Liver (tissue), 9 donors: ENCODE data around the gene ANKRD45. TPM values are rescaled to one million over a fixed set of nuclear protein-coding genes. Genes with fewer than 3 reads are reported as not detected.
A peak's percentile ranks its signal among the peaks of the same experiment; 100 is the strongest.

Source experiments
- DNase-seq: peaks from one replicate; pipeline ENCODE4 v3.0.0-alpha.2; 2017; ENCODE audit warnings: low spot score
- H3K27ac ChIP-seq, 2 donors: one replicate each; pipeline ENCODE4 v1.7.0; 2013; ENCODE audit warnings: inconsistent platforms in 2 of 2, low read length in 2 of 2, control low read depth in 1 of 2, low read depth in 1 of 2, mild to moderate bottlenecking in 1 of 2
- H3K27me3 ChIP-seq, 4 donors: one replicate each; pipeline versions ENCODE4 v1.6.1 to v1.7.0; 2013; ENCODE audit warnings: low read length in 3 of 4, inconsistent platforms in 1 of 4, mild to moderate bottlenecking in 1 of 4, moderate library complexity in 1 of 4; ENCODE audit not compliant: control insufficient read depth in 4 of 4, insufficient read depth in 4 of 4
- H3K36me3 ChIP-seq, 4 donors: one replicate each; pipeline versions ENCODE4 v1.6.1 to v1.7.0; 2013; ENCODE audit warnings: low read length in 3 of 4, mild to moderate bottlenecking in 3 of 4, low read depth in 1 of 4, moderate library complexity in 1 of 4; ENCODE audit not compliant: control insufficient read depth in 4 of 4, insufficient read depth in 3 of 4
- H3K4me1 ChIP-seq, 4 donors: one replicate each; pipeline versions ENCODE4 v1.6.1 to v1.7.0; 2013; ENCODE audit warnings: low read length in 3 of 4, mild to moderate bottlenecking in 3 of 4, moderate library complexity in 1 of 4; ENCODE audit not compliant: control insufficient read depth in 4 of 4, insufficient read depth in 4 of 4
- H3K4me3 ChIP-seq, 3 donors: one replicate each; pipeline versions ENCODE4 v1.6.1 to v1.7.0; 2013; ENCODE audit warnings: low read length in 3 of 3, control low read depth in 1 of 3, low read depth in 1 of 3, mild to moderate bottlenecking in 1 of 3
- H3K9ac ChIP-seq, 2 donors: one replicate each; pipeline ENCODE4 v1.7.0; 2013; ENCODE audit warnings: low read length in 2 of 2, mild to moderate bottlenecking in 2 of 2, moderate library complexity in 2 of 2, control low read depth in 1 of 2, low read depth in 1 of 2
- H3K9me3 ChIP-seq, 4 donors: one replicate each; pipeline versions ENCODE4 v1.6.1 to v1.7.0; 2013; ENCODE audit warnings: low read length in 3 of 4; ENCODE audit not compliant: control insufficient read depth in 4 of 4
- ATF3 ChIP-seq: IDR thresholded peaks from 2 replicates; pipeline ENCODE4 v1.6.1; 2016; ENCODE audit warnings: antibody characterized with exemption
- CTCF ChIP-seq: fragments of 150-350 bp; IDR thresholded peaks from 2 replicates; pipeline ENCODE4 v1.5.1; 2017; ENCODE audit warnings: improper control_type of control experiment, low read depth, low read length; ENCODE audit not compliant: missing input control
- EGR1 ChIP-seq, 2 donors: IDR thresholded peaks; 2 replicates each; pipeline ENCODE4 v1.6.1; 2016 to 2018; ENCODE audit warnings: antibody characterized with exemption in 2 of 2, low read depth in 2 of 2
- FOXA1 ChIP-seq: IDR thresholded peaks from 2 replicates; pipeline ENCODE4 v1.6.1; 2016; ENCODE audit warnings: antibody characterized with exemption
- FOXA2 ChIP-seq: IDR thresholded peaks from 2 replicates; pipeline ENCODE4 v1.6.1; 2016; ENCODE audit warnings: antibody characterized with exemption
- HNF4A ChIP-seq, 2 donors: conservative IDR thresholded peaks; 2 replicates each; pipeline ENCODE4 v1.6.1; 2016; ENCODE audit warnings: antibody characterized with exemption in 2 of 2, mild to moderate bottlenecking in 2 of 2
- HNF4G ChIP-seq: IDR thresholded peaks from 2 replicates; pipeline ENCODE4 v1.6.1; 2016; ENCODE audit warnings: antibody characterized with exemption
- JUND ChIP-seq, 2 donors: IDR thresholded peaks; 2 replicates each; pipeline ENCODE4 v1.6.1; 2016; ENCODE audit warnings: antibody characterized with exemption in 2 of 2
- MAX ChIP-seq: IDR thresholded peaks from 2 replicates; pipeline ENCODE4 v1.6.1; 2016; ENCODE audit warnings: antibody characterized with exemption
- NR2F2 ChIP-seq: IDR thresholded peaks from 2 replicates; pipeline ENCODE4 v1.6.1; 2016; ENCODE audit warnings: antibody characterized with exemption
- REST ChIP-seq: IDR thresholded peaks from 2 replicates; pipeline ENCODE4 v1.6.1; 2016; ENCODE audit warnings: antibody characterized with exemption, mild to moderate bottlenecking
- RXRA ChIP-seq, 2 donors: IDR thresholded peaks; 2 replicates each; pipeline ENCODE4 v1.6.1; 2017 to 2018; ENCODE audit warnings: antibody characterized with exemption in 2 of 2, mild to moderate bottlenecking in 1 of 2
- SP1 ChIP-seq: IDR thresholded peaks from 2 replicates; pipeline ENCODE4 v1.6.1; 2018; ENCODE audit warnings: antibody characterized with exemption, mild to moderate bottlenecking
- TAF1 ChIP-seq: conservative IDR thresholded peaks from 2 replicates; pipeline ENCODE4 v1.6.1; 2016; ENCODE audit warnings: antibody characterized with exemption, mild to moderate bottlenecking
- YY1 ChIP-seq: IDR thresholded peaks from 2 replicates; pipeline ENCODE4 v1.6.1; 2016; ENCODE audit warnings: antibody characterized with exemption, mild to moderate bottlenecking
- ZBTB33 ChIP-seq: IDR thresholded peaks from 2 replicates; pipeline ENCODE4 v1.6.1; 2016; ENCODE audit warnings: antibody characterized with exemption
- WGBS: extraction: QIAGEN DNeasy Blood & Tissue Kit; methylation state at CpG from one replicate; pipeline ENCODE4 v1.1.7; 2013; 5-methylcytosine and 5-hydroxymethylcytosine counted together
- polyA plus RNA-seq, 2 donors: library from polyadenylated mRNA; stranded (reverse) in 1 of 2; unstranded in 1 of 2; fragments of 200-250 nt in 1 of 2; fragments of >200 nt in 1 of 2; fragmentation: Nextera tagmentation in 1 of 2; extraction: Ambion mirVana in 1 of 2; gene quantifications; one replicate each; pipeline versions ENCODE4 v1.2.1 to v1.2.3, GENCODE V29; 2013 to 2015
- total RNA-seq, 2 donors: library from RNA; depleted of rRNA; stranded (reverse); fragments of >200 nt; gene quantifications; one replicate each; pipeline ENCODE4 v1.2.3, GENCODE V29; 2014
- donor health status: healthy.
- donor health status: healthy.
- donor health status: healthy.
- donor health status: healthy.
- donor health status: healthy.

ANKRD45 gene
- total and polyA plus RNA-seq, 4 donors, result not detected

GRCh38 chr1:173715538-173715844, 45.8 kb upstream of the ANKRD45 start:
- Histone ChIP-seq H3K9ac (peak overlapping the region; percentile 79 to 94), H3K9me3 (no peaks in the 10 kb centered on the region), H3K4me3 (peak overlapping the region; percentile 69 to 90 (median 82)), H3K27ac (peak overlapping the region; percentile 89 to 90), H3K4me1 (peaks cover 5 to 19% (median 14%) of the 10 kb centered on the region in 4 donors), H3K27me3 (peaks cover 0 to 2% (median under 1%) of the 10 kb centered on the region in 4 donors), H3K36me3 (peaks cover 0 to 2% (median 0%) of the 10 kb centered on the region in 4 donors)
- DNase-seq, result no peak
- TF ChIP-seq ZBTB33 (no peak), RXRA (IDR thresholded peaks at IDR 0.05) (no peak), NR2F2 (no peak), JUND (IDR thresholded peaks at IDR 0.05) (no peak), YY1 (no peak), EGR1 (IDR thresholded peaks at IDR 0.05; ENCODE audit: low read depth in 2 of 2) (no peak), REST (no peak), FOXA1 (no peak), HNF4G (no peak), TAF1 (no peak), FOXA2 (no peak), SP1 (no peak), HNF4A (conservative IDR thresholded peaks at IDR 0.05) (no peak), CTCF (no peak), ATF3 (no peak)
- WGBS, result 0% methylated on average over 8 of the region's 8 CpGs

GRCh38 chr1:173714759-173715537, 45.3 kb upstream of the ANKRD45 start, which contains the start of gene KLHL20:
Gene KLHL20 (plus strand): TSS chr1:173714981. CDS start chr1:173716044, 1,063 bp downstream.
- under 1% methylated on average over 43 of the region's 43 CpGs for WGBS
- Histone ChIP-seq H3K36me3 (no peaks in the 10 kb centered on the region), H3K27ac (peak within 1 kb of the TSS; percentile 89 to 90), H3K9me3 (no peaks in the 10 kb centered on the region), H3K4me3 (peak within 1 kb of the TSS; percentile 69 to 90 (median 82)), H3K27me3 (peaks cover 0 to 7% (median 3%) of the 10 kb centered on the region in 4 donors), H3K4me1 (peaks cover 5 to 19% (median 14%) of the 10 kb centered on the region in 4 donors), H3K9ac (peak within 1 kb of the TSS; percentile 79 to 94)
- DNase-seq, result peak; percentile 84
- TF ChIP-seq ZBTB33 (peak; percentile 59), NR2F2 (peak; percentile 82), HNF4A (conservative IDR thresholded peaks at IDR 0.05) (peak; percentile 30 to 33), MAX (peak; percentile 67), REST (peak; percentile 88), YY1 (peak; percentile 88), RXRA (IDR thresholded peaks at IDR 0.05) (peak in 1 of 2 donors; percentile 75)
